NCI-H1694 (cell line): Measurements from ENCODE around the gene ANXA1.

Experiments used
- DNase-seq: peaks from one replicate; lab custom pipeline; 2025; lab: John Stamatoyannopoulos, UW

ANXA1 gene, protein sequence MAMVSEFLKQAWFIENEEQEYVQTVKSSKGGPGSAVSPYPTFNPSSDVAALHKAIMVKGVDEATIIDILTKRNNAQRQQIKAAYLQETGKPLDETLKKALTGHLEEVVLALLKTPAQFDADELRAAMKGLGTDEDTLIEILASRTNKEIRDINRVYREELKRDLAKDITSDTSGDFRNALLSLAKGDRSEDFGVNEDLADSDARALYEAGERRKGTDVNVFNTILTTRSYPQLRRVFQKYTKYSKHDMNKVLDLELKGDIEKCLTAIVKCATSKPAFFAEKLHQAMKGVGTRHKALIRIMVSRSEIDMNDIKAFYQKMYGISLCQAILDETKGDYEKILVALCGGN

GRCh38 chr9:73151653-73152542 lies at the start of gene ANXA1:
Gene ANXA1 (plus strand): TSS chr9:73151865. CDS start chr9:73158536, 6,671 bp downstream.
- no peak for DNase-seq

DNA sequence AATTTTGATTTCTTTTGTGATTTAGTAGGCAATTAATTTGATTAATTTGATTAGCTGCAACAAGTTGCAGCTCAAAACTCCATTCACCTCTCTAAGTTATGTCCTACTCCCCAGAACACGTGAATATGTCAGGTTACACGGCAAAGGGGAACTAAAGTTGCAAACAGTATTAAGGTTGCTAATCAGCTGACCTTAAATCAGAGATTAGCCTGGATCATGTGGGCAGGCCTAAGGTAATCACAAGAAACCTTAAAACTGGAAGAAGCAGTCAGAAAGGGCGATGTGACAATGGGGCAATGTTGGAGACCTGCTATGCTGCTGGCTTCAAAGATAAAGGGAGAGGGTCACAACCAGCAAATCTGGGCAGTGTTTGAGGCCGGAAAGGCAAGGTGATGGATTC lies 47.3 kb upstream of the ANXA1 start:
- no peak for DNase-seq

GRCh38 chr9:73104921-73105320 lies 46.7 kb upstream of the ANXA1 start:
- no peak for DNase-seq

DNA sequence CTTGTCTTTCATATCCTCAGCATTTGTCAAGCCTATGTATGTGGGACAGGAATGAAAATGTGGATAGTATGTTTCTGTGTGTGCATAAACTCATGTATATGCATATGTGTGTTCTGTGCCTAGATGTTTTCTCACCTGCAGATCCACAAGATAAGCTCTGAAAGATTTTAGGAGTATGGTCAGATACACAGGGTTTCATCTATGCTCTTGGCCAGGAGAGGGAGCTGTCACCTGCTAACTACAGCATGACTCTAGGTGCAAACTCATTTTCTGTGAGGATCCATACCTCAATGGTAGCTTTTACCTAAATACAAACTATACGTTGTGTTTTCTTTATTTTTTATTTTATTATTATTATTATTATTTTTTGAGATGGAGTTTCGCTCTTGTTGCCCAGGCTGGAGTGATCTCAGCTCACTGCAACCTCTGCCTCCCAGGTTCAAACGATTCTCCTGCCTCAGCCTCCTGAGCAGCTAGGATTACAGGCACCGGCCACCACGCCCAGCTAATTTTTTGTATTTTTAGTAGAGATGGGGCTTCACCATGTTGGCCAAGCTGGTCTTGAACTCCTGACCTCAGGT lies 44.1 kb upstream of the ANXA1 start:
- peak; percentile 0 for DNase-seq

DNA sequence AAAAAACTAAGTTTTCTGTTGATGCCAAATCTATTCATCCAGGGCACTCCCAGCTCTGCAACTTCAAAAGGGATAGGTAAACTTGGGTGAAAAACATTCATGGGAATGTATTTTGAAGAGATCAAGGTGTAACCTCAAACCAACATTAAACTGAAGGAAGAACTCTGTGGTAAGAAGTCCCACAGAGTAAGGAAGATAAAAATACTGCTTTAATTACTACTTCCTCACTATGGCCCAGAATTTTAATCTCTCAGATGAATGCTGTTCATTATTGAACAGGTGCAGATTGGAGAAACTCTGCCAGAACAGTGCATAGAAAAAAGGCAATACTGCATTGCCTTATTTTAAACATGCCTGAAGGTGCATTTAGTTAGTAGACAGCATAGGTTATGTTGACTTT lies 37.6 kb upstream of the ANXA1 start:
- DNase-seq: no peak

DNA sequence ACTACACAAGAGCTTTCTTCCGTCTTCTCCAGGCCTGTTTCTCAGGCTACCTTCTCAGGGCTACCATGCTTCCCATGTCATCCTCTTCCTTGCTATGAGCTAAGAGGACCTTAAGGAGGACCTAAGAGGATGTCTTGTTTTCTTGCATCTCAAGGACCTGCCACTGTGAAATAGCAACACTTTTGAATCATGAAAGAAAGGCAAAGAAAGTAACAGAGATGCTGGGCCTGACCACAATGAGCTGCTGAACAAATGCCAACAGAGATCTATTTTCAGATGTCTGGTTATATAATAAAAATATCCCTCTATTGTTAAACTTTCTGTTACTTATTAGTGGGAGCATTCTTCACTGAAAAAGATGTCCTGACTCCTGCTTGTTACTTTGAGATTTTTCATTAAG lies 36.7 kb upstream of the ANXA1 start:
- no peak for DNase-seq

DNA sequence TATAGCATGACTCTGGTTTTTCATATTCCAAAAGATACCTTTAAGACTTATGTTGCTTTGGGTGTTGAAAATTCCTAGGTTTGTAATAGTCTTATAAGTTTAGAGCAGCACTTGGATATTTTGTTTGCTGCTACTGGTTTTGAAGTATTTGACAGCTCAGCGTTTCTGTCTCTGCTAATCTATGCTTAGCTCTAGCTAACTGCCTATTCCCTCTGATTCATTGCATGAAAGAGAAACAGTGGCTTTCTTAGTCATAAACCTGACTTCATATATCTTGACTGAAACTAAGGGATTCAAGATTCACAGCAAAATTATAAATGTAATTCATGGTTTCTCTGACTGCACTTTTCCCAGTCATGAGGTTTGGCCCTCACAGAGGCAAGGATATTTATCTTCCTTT lies 35.6 kb upstream of the ANXA1 start:
- no peak for DNase-seq

DNA sequence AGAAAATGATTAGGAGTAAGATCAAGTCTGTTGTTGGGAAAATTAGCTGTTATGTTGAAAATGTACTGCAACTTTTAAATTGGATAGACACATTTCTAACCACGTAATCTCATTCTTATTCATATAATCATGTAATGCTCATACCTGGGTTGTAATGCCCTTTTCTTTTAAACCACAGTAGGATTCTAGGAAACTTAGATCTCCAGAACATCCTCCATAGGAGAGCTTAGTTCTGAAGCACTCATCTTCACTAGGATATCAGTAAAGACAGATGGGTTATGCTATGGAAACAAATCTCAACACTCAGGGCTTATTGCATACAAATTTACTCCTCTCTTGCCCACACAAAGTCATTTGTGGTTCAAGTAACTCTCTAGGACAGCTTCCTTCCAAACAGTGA lies 34.8 kb upstream of the ANXA1 start:
- no peak for DNase-seq

GRCh38 chr9:73118286-73118685 lies 33.4 kb upstream of the ANXA1 start:
- no peak for DNase-seq

- no peak for DNase-seq
Observed at GRCh38 chr9:73118898-73119554, 32.6 kb upstream of the ANXA1 start.

GRCh38 chr9:73121375-73121935 lies 30.2 kb upstream of the ANXA1 start:
- no peak for DNase-seq

- DNase-seq: no peak
Observed at GRCh38 chr9:73125651-73126050, 26.0 kb upstream of the ANXA1 start.

DNA sequence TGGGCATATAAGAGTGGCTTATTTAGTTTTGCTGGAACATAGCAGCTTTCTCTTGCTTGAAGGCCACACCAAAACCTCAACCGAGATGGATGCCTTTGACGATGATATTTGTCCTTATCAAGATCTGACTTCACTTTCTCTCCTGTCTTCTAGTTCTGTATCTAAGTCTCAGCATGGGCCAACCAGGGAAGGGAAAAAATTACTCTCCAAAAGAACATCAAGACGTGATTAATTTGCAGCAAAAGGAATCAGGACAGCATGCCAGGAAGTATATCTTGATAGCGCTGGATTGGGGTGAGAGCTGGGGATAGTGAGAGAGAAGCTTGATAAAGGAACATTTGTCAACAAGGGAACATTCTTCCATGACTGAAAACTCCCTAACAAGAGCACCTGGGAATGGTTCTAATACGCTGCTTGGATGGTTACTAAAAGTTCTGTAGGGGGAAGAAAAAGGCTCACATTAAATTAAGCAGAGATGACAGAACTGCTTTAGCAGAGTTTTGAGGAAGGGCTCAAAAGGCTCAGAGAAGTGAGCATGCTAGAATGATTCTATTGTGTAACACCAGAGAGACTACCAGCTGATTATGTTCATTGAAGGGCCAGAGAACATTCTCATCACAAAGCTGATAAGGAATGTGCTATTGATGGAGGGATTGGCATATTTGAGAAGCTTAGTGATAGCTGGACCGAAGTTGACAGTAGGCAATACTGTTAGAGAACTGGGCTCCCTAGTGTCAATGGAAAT lies 21.6 kb upstream of the ANXA1 start:
- no peak for DNase-seq

GRCh38 chr9:73131461-73131860 lies 20.2 kb upstream of the ANXA1 start:
- no peak for DNase-seq

- DNase-seq: no peak
Observed at GRCh38 chr9:73132034-73132776, 19.5 kb upstream of the ANXA1 start.

- DNase-seq: no peak
Observed at GRCh38 chr9:73133022-73133651, 18.5 kb upstream of the ANXA1 start.

DNA sequence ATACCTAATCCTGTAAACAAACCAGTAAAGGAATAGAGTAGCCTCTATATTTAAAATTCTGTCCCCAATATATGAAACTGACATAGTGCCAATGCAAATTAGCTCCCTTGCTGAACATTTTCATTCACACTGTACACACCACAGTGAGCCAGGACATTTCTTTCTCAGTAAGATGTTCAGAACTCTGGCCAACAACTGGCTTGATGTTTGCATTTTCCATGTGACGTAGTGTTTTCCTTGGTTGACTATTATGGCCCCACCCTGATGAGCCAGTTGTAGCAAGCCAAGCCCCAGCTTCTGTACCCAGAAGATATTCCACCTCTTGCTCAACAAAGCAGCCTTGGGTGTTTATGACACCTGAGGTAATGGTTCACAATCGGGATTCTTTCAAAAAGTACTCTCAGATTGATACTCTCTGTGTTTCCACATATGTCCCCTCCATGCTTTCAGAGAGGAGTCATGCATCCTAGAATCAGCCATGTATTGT lies 17.7 kb upstream of the ANXA1 start:
- DNase-seq: no peak

DNA sequence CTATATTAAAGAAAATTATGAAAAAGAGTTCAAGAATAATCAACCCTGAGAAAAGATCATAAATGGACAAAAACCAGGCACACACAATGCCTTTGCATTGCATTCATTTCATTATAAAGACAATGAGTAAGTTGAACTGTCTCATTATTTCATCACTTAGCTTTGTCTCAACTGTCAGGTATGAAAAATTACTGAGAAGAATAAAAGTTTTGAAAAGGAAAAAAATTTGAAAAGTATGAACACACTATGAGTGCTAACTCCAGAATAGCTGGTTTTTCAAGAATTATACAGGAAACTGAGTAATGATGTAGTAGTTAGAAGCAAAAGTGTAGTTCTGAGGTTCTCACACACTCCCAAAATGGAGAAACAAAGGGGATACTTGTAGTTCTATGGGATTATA lies 16.3 kb upstream of the ANXA1 start:
- no peak for DNase-seq

DNA sequence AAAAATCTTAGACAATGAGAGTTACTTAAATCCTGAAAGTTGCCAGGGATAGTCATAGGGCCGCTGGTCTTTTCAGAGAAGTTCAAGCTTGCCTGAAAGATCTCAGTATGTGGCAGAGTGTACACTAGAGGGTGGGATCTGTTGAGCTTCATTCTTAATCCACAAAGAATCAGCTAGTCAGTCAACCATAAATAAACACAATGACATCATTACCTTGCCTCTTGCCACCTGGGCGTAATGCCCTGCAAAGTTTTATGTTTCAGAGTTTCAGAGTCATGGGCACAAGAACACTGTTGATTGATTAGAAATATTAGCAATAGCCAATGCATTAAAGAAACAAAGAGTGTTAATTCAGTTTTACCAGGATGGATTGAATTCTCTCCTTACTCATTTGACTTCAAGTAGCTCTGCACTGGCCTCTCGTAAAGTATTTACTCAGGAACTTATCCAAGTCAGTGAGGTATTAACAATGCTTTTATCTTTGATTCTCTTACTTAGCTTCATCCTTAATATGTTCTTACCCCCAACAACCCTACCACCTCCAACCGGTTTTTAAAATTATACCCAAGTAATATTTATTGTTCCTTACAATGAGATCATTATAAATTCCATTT lies 14.3 kb upstream of the ANXA1 start:
- DNase-seq: no peak

GRCh38 chr9:73137914-73138313 lies 13.8 kb upstream of the ANXA1 start:
- no peak for DNase-seq
